GM10847 (cell line): ENCODE results near the gene MAB21L4.

Experiments used
- POLR2A ChIP-seq: IDR thresholded peaks from 2 replicates; pipeline ENCODE4 v1.6.1; 2011; ENCODE audit not compliant: insufficient read length; ENCODE audit errors: extremely low read depth

MAB21L4 gene

GRCh38 chr2:240879105-240879504 lies 16.9 kb downstream of the MAB21L4 start:
- TF ChIP-seq POLR2A: no peak

- no peak for TF ChIP-seq POLR2A
Measured at GRCh38 chr2:240878341-240878936, 17.5 kb downstream of the MAB21L4 start.

- TF ChIP-seq POLR2A: no peak
Measured at GRCh38 chr2:240877460-240878340, 18.3 kb downstream of the MAB21L4 start.

GRCh38 chr2:240876475-240877251 lies 19.3 kb downstream of the MAB21L4 start:
- no peak for TF ChIP-seq POLR2A

- no peak for TF ChIP-seq POLR2A
Measured at GRCh38 chr2:240876035-240876474, 19.9 kb downstream of the MAB21L4 start.

- no peak for TF ChIP-seq POLR2A
Measured at GRCh38 chr2:240875228-240876034, 20.5 kb downstream of the MAB21L4 start.

- no peak for TF ChIP-seq POLR2A
Measured at GRCh38 chr2:240874715-240875227, 21.2 kb downstream of the MAB21L4 start.

GRCh38 chr2:240873805-240874714 lies 21.9 kb downstream of the MAB21L4 start:
- TF ChIP-seq POLR2A: no peak

GRCh38 chr2:240873098-240873788 lies 22.7 kb downstream of the MAB21L4 start:
- no peak for TF ChIP-seq POLR2A

- no peak for TF ChIP-seq POLR2A
Measured at GRCh38 chr2:240872317-240873097, 23.4 kb downstream of the MAB21L4 start.

GRCh38 chr2:240871071-240871958 lies 24.6 kb downstream of the MAB21L4 start:
- no peak for TF ChIP-seq POLR2A
